Mesenchymal stem cell (in vitro differentiated cells and primary cell): ENCODE measurements around the gene KANK2.

Source experiments
- DNase-seq: peaks from one replicate; pipeline ENCODE4 v3.0.0-alpha.2; 2013
- H2AFZ ChIP-seq: one replicate; pipeline ENCODE4 v1.6.1; 2013; ENCODE audit warnings: low read depth, mild to moderate bottlenecking, control low read depth, inconsistent platforms, low read length, moderate library complexity
- H2AK5ac ChIP-seq: 2 replicates; pipeline ENCODE4 v1.6.1; 2013; ENCODE audit warnings: low read length, moderate library complexity, mild to moderate bottlenecking, inconsistent platforms; ENCODE audit not compliant: severe bottlenecking
- H2BK120ac ChIP-seq: one replicate; pipeline ENCODE4 v1.6.1; 2013; ENCODE audit warnings: low read depth, mild to moderate bottlenecking, inconsistent platforms, low read length, moderate library complexity
- H2BK12ac ChIP-seq, 2 experiments: one replicate each; pipeline ENCODE4 v1.6.1; 2013; ENCODE audit warnings: inconsistent platforms in 2 of 2, low read length in 2 of 2, mild to moderate bottlenecking in 2 of 2, moderate library complexity in 2 of 2, control low read depth in 1 of 2
- H2BK15ac ChIP-seq: one replicate; pipeline ENCODE4 v1.6.1; 2013; ENCODE audit warnings: mild to moderate bottlenecking, low read depth, inconsistent platforms; ENCODE audit not compliant: poor library complexity, severe bottlenecking
- H2BK5ac ChIP-seq: 2 replicates; pipeline ENCODE4 v1.6.1; 2013; ENCODE audit warnings: low read depth, mild to moderate bottlenecking, low read length, control low read depth, inconsistent platforms; ENCODE audit not compliant: poor library complexity, severe bottlenecking
- H3K14ac ChIP-seq, 2 experiments: one replicate each; pipeline ENCODE4 v1.6.1; 2013; ENCODE audit warnings: inconsistent platforms in 2 of 2, low read length in 2 of 2, control low read depth in 1 of 2, mild to moderate bottlenecking in 1 of 2, moderate library complexity in 1 of 2
- H3K18ac ChIP-seq, 2 experiments: one replicate each; pipeline ENCODE4 v1.6.1; 2013; ENCODE audit warnings: inconsistent platforms in 2 of 2, low read length in 2 of 2, control low read depth in 1 of 2, low read depth in 1 of 2, mild to moderate bottlenecking in 1 of 2
- H3K23ac ChIP-seq, 2 experiments: one replicate each; pipeline ENCODE4 v1.6.1; 2013; ENCODE audit warnings: inconsistent platforms in 2 of 2, low read length in 2 of 2, mild to moderate bottlenecking in 2 of 2, moderate library complexity in 2 of 2, control low read depth in 1 of 2
- H3K27ac ChIP-seq: 2 replicates; pipeline ENCODE4 v1.5.1; 2013; ENCODE audit warnings: mild to moderate bottlenecking, moderate library complexity, low read length, control low read depth, inconsistent platforms; ENCODE audit not compliant: poor library complexity, severe bottlenecking
- H3K27me3 ChIP-seq, 2 experiments: 2 replicates each; pipeline versions ENCODE4 v1.6.1 to v1.7.0; 2013; ENCODE audit warnings: low read length in 2 of 2, mild to moderate bottlenecking in 2 of 2, moderate library complexity in 2 of 2, control low read depth in 1 of 2, inconsistent platforms in 1 of 2; ENCODE audit not compliant: control insufficient read depth in 1 of 2, insufficient read depth in 1 of 2
- H3K36me3 ChIP-seq, 2 experiments: 2 replicates each; pipeline versions ENCODE4 v1.6.1 to v1.7.0; 2013; ENCODE audit warnings: low read length in 2 of 2, control low read depth in 1 of 2, inconsistent platforms in 1 of 2, low read depth in 1 of 2, mild to moderate bottlenecking in 1 of 2; ENCODE audit not compliant: insufficient read depth in 2 of 2, control insufficient read depth in 1 of 2
- H3K4ac ChIP-seq, 2 experiments: one replicate each; pipeline ENCODE4 v1.6.1; 2013; ENCODE audit warnings: inconsistent platforms in 2 of 2, low read length in 2 of 2, mild to moderate bottlenecking in 2 of 2, moderate library complexity in 2 of 2, control low read depth in 1 of 2, low read depth in 1 of 2
- H3K4me1 ChIP-seq: 2 replicates; pipeline ENCODE4 v1.6.1; 2013; ENCODE audit warnings: low read depth, low read length, control low read depth; ENCODE audit not compliant: control insufficient read depth, insufficient read depth
- H3K4me2 ChIP-seq: 2 replicates; pipeline ENCODE4 v1.6.1; 2013; ENCODE audit warnings: low read length, mild to moderate bottlenecking, inconsistent platforms; ENCODE audit not compliant: poor library complexity, severe bottlenecking
- H3K4me3 ChIP-seq, 2 experiments: 2 replicates each; pipeline versions ENCODE4 v1.5.1 to v1.7.0; 2013; ENCODE audit warnings: low read length in 2 of 2, mild to moderate bottlenecking in 2 of 2, control low read depth in 1 of 2, low read depth in 1 of 2; ENCODE audit not compliant: insufficient read depth in 1 of 2
- H3K79me1 ChIP-seq: replicated peaks from 2 replicates; pipeline ENCODE4 v1.6.1; 2013; ENCODE audit warnings: mild to moderate bottlenecking, control low read depth, low read length, inconsistent platforms; ENCODE audit not compliant: poor library complexity, severe bottlenecking
- H3K9ac ChIP-seq: 2 replicates; pipeline ENCODE4 v1.7.0; 2013; ENCODE audit warnings: mild to moderate bottlenecking, low read length, moderate library complexity
- H3K9me3 ChIP-seq: 2 replicates; pipeline ENCODE4 v1.7.0; 2013; ENCODE audit warnings: mild to moderate bottlenecking, low read length; ENCODE audit not compliant: control insufficient read depth
- H4K8ac ChIP-seq: one replicate; pipeline ENCODE4 v1.6.1; 2013; ENCODE audit warnings: inconsistent platforms, mild to moderate bottlenecking, low read length, moderate library complexity
- H4K91ac ChIP-seq: one replicate; pipeline ENCODE4 v1.6.1; 2013; ENCODE audit warnings: mild to moderate bottlenecking, low read length, inconsistent platforms
- WGBS: methylation state at CpG from one replicate; pipeline ENCODE4 v1.1.7; 2013; ENCODE audit warnings: mixed read lengths; 5-methylcytosine and 5-hydroxymethylcytosine counted together

Gene KANK2

DNA sequence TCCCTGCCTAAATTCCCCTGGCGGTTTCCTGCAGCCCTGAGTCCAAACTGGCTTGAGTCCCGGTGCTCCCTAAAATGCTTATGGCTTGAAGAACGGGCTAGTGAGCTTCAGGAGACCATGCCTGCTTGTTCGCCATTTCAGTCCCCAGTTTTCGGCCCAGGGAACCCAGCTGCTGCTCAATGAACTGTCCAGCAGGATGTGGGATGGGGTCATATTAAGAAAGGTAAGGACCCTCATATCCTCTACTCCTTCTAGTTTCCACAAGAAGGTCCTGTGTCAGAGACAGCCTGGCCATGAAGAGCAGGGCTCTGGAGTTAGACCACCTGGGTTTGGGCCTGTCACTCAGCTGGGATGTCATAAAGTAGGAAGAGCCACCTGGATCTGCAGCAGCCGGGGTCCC lies 24.8 kb downstream of the KANK2 start:
- Histone ChIP-seq H3K4me3 (no peak overlapping the region), H3K27me3 (no peaks in the 10 kb centered on the region), H3K9ac (peak overlapping the region; percentile 9), H3K23ac (no peak overlapping the region), H2BK5ac (no peak overlapping the region), H3K4me1 (peaks cover 14% of the 10 kb centered on the region), H3K4me2 (no peak overlapping the region), H4K91ac (no peak overlapping the region), H2AFZ (no peak overlapping the region), H2BK12ac (no peak overlapping the region), H2AK5ac (no peak overlapping the region), H3K14ac (no peak overlapping the region), H2BK15ac (no peak overlapping the region), H4K8ac (no peak overlapping the region), H3K9me3 (no peaks in the 10 kb centered on the region), H3K79me1 (peaks cover 14% of the 10 kb centered on the region), H3K18ac (no peak overlapping the region), H3K27ac (no peak overlapping the region), H3K36me3 (peaks cover 83 to 87% of the 10 kb centered on the region in 2 experiments), H2BK120ac (no peak overlapping the region), H3K4ac (no peak overlapping the region)
- WGBS = 98% methylated on average over 5 of the region's 6 CpGs
- no peak for DNase-seq

DNA sequence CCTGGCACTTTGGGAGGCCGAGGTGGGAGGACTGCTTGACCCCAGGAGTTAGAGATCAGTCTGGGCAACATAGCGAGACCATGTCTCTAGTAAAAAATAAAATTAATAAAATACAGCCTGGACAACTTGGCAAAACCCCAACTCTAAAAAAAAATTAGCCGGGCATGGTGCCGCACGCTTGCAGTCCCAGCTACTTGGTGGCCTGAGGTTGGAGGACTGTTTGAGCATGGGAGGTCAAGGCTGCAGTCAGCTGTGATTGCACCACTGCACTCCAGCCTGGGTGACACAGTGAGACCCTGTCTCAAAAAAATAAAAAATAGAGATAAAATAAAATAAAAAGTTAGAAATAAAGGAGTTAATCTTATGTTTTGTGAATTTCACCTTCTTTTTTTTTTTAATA lies 26.2 kb downstream of the KANK2 start:
- H3K9ac ChIP-seq = no peak overlapping the region
- no peak overlapping the region for H4K91ac ChIP-seq
- peaks cover 84 to 85% of the 10 kb centered on the region in 2 experiments for H3K36me3 ChIP-seq
- no peak overlapping the region for H3K14ac ChIP-seq
- no peak overlapping the region for H2BK120ac ChIP-seq
- no peak overlapping the region for H2BK5ac ChIP-seq
- no peaks in the 10 kb centered on the region for H3K27me3 ChIP-seq
- H2AK5ac ChIP-seq = no peak overlapping the region
- DNase-seq = no peak
- H2BK15ac ChIP-seq = no peak overlapping the region
- H3K27ac ChIP-seq = no peak overlapping the region
- peaks cover 17% of the 10 kb centered on the region for H3K79me1 ChIP-seq
- no peak overlapping the region for H3K23ac ChIP-seq
- no peak overlapping the region for H4K8ac ChIP-seq
- no peak overlapping the region for H3K18ac ChIP-seq
- H2BK12ac ChIP-seq = no peak overlapping the region
- no peak overlapping the region for H3K4me3 ChIP-seq
- no peak overlapping the region for H3K4ac ChIP-seq
- 94% methylated on average over 4 of the region's 5 CpGs for WGBS
- peaks cover 14% of the 10 kb centered on the region for H3K4me1 ChIP-seq
- no peak overlapping the region for H3K4me2 ChIP-seq
- no peak overlapping the region for H2AFZ ChIP-seq
- H3K9me3 ChIP-seq = no peaks in the 10 kb centered on the region

- Histone ChIP-seq H3K4me2 (no peak overlapping the region), H3K14ac (no peak overlapping the region), H4K91ac (peak overlapping the region; percentile 57), H3K4me3 (no peak overlapping the region), H3K4ac (peak overlapping the region in 1 of 2 experiments; percentile 9), H2BK120ac (no peak overlapping the region), H3K18ac (peak overlapping the region in 1 of 2 experiments; percentile 67), H3K9ac (no peak overlapping the region), H2AK5ac (peak overlapping the region; percentile 38), H2BK15ac (peak overlapping the region; percentile 50), H3K4me1 (peaks cover 14% of the 10 kb centered on the region), H3K79me1 (peaks cover 22% of the 10 kb centered on the region), H2AFZ (no peak overlapping the region), H3K23ac (peak overlapping the region in 1 of 2 experiments; percentile 67), H3K9me3 (no peaks in the 10 kb centered on the region), H4K8ac (no peak overlapping the region), H2BK12ac (no peak overlapping the region), H3K27me3 (no peaks in the 10 kb centered on the region), H3K27ac (peak overlapping the region; percentile 24), H3K36me3 (peaks cover 84 to 85% of the 10 kb centered on the region in 2 experiments), H2BK5ac (no peak overlapping the region)
- DNase-seq = no peak
- WGBS = 93% methylated on average over 31 of the region's 31 CpGs
Observed at GRCh38 chr19:11169896-11170678, 27.3 kb downstream of the KANK2 start.

DNA sequence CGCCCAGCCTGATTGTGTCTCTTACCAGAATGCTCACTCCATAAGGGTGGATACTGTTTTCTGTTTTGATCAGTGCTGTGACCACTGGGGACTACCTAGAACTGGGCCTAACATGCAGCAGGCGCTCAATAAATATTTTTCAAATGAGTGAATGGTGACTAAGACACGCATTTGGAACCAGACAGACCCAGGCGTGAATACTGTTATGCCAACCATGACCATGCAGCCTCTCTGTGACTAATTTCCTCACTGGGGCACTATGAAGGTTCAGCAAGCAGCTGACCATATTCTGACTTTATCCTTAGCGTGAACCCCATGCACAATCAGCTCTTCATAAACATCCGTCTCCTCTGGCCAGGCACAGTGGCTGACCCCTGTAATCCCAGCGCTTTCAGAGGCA lies 28.8 kb downstream of the KANK2 start:
- Histone ChIP-seq H2AFZ (no peak overlapping the region), H3K4me3 (no peak overlapping the region), H4K8ac (no peak overlapping the region), H3K14ac (no peak overlapping the region), H3K36me3 (peaks cover 78 to 81% of the 10 kb centered on the region in 2 experiments), H2BK5ac (no peak overlapping the region), H3K79me1 (peaks cover 19% of the 10 kb centered on the region), H3K4ac (peak overlapping the region in 1 of 2 experiments; percentile 71), H3K9ac (peak overlapping the region; percentile 78), H3K4me2 (no peak overlapping the region), H2AK5ac (peak overlapping the region; percentile 93), H3K23ac (no peak overlapping the region), H3K9me3 (no peaks in the 10 kb centered on the region), H3K27me3 (no peaks in the 10 kb centered on the region), H2BK120ac (no peak overlapping the region), H4K91ac (peak overlapping the region; percentile 74), H3K27ac (peak overlapping the region; percentile 91), H2BK12ac (peak overlapping the region; percentile 46 to 64), H2BK15ac (no peak overlapping the region), H3K18ac (peak overlapping the region; percentile 66 to 72), H3K4me1 (peaks cover 14% of the 10 kb centered on the region)
- peak; percentile 96 for DNase-seq
- 9% methylated on average over 7 of the region's 7 CpGs for WGBS
